CD1c-positive myeloid dendritic cell (primary cell): Measurements from ENCODE around the gene ADAMTS10.
"Not testable (repeated sequence)": the region's sequence is repeated elsewhere in the genome, so short reads cannot be mapped to it uniquely, and the experiment has no call there.

Source experiments
- DNase-seq: peaks from one replicate; pipeline ENCODE4 v3.0.0-alpha.2; 2016; ENCODE audit errors: extremely low spot score

Gene ADAMTS10

GRCh38 chr19:8610041-8610935, at the start of gene ADAMTS10:
Gene ADAMTS10 (minus strand): TSS chr19:8610715. CDS start chr19:8605710, 5,005 bp downstream.
- peak; percentile 10 for DNase-seq

DNA sequence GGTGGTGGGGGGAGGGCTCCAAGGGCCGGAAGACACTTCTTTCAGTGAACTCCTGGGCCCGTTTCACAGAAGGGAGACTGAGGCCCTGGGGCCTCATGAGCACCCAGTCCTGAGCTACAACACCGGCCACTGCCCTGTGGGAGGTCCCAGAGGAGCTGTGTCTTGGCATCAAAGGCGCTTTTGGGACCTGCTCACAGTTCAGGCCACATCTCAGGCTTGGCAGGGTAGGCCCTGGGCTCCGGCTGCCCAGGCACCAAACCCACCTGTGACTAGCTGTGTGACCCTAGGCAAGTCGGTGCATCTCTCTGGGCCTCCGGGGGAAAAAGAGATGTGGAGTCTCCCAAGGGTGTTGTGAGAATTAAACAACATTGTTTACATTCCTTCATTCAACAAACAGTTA, 49.4 kb upstream of the ADAMTS10 start:
- DNase-seq, result no peak

GRCh38 chr19:8657869-8658268, 47.4 kb upstream of the ADAMTS10 start:
- DNase-seq, result no peak

DNA sequence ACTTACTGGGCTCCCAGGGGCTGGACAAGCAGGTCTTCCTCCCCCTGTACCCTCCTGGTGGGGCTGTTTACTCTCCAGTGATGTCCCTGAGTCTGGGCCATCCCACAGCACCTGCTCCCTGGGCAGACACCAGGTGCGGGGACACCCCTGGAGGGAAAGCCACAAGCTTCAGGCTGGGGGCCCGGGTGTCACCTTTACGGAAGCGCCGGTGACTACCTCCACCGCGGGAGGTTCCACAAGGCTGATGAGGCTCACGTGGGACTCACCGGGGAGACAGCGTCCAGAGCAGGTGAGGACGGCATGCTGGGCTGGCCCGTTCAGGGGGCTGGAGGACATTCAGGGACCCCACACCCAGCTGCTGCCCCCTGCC, 44.8 kb upstream of the ADAMTS10 start:
- DNase-seq, result no peak

DNA sequence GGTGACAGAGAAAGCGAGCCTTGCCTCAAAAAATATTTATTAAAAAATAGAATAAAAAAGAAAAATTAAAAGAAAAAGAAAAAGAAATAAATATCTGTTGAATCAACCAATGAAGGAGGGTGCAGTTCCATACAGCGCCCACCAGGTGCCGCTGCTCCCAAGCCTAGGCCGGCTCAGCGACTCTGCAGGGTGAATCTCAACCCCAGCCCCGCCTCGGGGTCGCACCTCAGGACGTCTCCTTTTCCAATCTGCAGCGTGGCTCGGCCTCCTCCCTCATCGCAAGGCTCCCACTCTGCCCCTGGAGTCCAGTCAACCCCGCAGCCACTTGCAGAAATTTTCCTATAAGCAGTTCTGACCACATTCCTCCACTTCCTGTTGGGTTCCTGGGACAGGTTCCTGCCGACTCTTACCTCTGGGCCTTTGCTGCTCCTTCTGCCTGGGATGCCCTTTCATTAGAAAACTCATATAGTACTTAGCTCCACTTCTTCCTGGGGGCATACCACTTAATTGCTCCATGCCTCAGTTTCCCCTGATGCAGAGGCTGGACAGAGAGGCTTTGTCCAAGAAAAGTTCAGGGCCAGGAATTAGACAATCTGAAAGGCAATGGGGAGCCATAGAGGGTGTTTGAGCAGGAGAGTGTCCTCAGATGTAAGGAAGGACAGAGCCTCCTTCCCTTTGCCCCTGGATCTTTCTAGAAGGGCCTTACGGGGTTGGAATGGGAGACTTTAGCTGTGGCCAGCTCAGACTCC, 44.2 kb upstream of the ADAMTS10 start:
- peak; percentile 69 for DNase-seq

- DNase-seq, result peak; percentile 88
Measured at GRCh38 chr19:8648240-8648639, 37.7 kb upstream of the ADAMTS10 start.

GRCh38 chr19:8643860-8644653, 33.5 kb upstream of the ADAMTS10 start:
- no peak for DNase-seq

GRCh38 chr19:8642561-8642960, 32.0 kb upstream of the ADAMTS10 start:
- DNase-seq, result peak; percentile 32

DNA sequence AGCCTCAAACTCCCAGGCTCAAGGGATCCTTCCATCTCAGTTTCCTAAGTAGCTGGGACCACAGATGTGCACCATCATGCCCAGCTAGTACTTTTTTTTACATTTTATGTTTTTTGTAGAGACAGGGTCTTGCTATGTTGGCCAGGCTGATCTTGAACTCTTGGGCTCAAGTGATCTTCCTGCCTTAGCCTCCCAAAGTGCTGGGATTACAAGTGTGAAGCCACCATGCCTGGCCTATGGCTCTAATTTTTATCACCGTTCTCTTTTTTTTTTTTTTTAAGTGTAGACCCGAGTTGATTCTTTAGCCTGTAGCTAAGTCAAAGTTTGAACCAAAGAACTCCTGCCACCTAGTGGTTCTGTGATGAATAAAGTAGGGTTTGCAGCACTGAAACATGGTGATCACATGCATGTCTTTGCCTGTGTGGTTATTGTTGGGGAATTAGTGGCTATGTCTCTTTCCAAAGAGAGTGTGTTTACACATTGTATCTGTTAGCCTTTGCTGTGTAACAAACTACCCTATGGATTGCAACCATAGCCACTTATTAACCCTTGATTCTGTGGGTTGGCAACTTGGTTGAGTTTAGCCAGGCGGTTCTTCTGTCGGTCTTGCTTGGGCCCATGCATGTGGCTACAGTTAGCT, 31.5 kb upstream of the ADAMTS10 start:
- peak; percentile 71 for DNase-seq

- DNase-seq, result no peak
Measured at GRCh38 chr19:8641221-8641907, 30.8 kb upstream of the ADAMTS10 start.

DNA sequence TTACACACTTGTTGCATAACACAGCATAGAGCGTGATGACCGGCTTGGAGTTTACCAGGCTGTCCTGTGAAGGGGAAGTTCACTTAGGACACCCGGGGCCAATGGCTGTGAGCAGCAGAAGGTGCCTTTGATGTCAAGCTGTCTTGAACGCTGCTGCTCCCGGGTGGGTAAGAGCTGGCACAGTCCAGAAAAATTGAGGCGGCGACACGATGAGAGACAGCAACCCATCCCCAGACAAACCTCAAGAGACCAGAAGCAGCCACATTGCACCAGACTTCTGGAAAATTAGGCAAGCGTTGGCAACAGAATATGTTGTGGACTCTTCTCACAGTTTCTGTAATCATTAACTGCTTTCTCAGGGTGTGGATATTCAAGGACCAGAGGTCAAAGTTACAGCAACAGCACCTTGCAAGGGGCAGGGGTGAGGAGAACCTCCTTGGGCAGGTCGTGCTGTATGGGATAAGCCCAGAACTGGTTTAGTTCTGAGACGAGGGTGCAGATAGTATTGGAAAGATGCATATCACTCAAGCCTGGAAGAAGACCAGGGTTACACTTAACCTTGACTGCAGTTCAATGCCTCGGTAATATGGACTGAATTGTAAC, 30.0 kb upstream of the ADAMTS10 start:
- DNase-seq, result peak; percentile 92

DNA sequence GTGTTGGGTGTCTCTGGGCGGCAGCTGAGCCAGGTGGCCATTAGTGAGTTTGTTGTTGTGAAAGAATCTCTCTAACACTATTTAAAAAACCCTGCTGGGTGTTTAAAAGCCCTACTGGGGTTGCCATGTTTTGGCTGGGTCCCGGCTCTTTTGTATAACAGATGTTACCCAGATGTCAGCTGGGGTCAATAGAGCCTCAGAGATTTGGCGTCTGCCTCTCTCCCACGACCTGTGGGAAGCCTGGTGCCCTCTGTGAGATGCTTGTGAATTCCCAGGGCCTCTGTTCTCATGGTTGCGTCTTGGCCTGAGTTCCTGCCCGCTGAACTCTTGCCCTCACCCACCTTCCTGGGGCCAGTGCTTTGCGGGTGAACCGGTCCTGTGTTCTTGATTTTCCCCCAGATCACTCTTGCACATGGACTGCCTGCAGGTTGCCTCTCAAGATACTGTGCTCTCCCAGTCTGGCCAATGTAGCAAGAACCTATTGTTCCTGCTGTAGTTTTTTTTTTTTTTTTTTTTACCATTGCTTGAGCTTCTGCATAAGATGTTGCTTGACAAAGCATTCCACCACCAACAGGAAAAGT, 29.4 kb upstream of the ADAMTS10 start:
- no peak for DNase-seq

GRCh38 chr19:8638078-8638619, 27.6 kb upstream of the ADAMTS10 start:
- DNase-seq, result peak; percentile 90

DNA sequence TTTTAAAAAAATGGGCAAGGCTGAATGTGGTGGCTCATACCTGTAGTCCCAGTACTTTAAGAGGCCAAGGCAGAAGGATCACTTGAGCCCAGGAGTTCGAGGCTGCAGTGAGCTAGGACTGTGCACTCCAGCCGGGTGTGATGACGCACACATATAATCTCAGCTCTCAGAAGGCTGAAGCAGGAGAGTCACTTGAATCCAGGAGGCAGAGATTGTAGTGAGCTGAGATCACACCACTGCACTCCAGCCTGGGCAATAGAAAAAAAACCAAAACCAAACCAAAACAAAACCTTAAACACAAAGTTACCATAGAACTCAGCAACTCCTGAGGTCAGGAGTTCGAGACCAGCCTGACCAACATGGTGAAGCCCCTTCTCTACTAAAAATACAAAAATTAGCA, 26.6 kb upstream of the ADAMTS10 start:
- DNase-seq, result not testable (repeated sequence)

DNA sequence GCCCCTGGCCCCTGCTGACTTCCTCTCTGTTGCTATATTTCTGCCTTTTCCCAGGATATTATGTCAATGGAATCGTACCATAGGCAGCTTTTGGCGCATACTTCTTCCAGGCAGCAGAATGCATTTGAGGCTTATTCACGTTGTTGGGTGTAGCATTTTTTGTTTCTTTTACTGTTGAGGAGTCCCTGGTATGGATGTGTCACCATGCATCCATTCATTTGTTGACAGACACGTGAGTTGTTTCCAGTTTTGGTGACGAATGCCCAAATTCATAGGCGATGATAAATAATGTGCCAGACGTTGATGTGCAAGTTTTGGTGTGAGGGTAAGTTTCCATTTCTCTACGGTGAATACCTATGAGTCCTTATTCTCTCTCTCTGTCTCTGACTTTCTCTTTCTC, 24.9 kb upstream of the ADAMTS10 start:
- no peak for DNase-seq

- DNase-seq, result no peak
Measured at GRCh38 chr19:8631425-8631819, 20.9 kb upstream of the ADAMTS10 start.

- DNase-seq, result no peak
Measured at GRCh38 chr19:8630796-8631424, 20.4 kb upstream of the ADAMTS10 start.

DNA sequence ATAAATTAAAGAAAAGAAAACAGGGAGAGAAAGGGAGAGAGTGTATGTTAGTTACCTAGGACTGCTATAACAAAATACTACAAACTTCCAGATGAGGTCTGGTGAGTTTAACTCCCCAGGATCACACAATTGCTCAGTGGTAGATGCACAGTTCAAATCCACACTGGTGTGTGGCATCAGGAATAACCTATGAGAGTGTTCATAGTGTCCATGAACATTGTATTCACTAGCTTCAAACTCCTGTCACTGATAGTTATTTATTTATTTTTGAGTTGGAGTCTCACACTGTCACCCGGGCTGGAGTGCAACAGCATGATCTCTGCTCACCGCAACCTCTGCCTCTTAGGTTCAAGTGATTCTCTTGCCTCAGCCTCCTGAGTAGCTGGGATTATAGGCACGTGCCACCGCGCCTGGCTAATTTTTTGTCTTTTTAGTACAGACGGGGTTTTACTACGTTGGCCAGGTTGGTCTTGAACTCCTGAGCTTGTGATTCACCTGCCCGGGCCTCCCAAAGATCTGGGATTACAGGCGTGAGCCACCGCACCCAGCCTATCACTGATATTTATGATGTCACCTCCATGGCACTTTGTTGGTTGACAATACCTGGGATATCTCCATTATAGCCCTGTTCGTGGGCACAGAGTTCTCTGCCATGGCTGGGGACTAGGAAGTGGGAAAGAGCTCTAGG, 19.6 kb upstream of the ADAMTS10 start, which contains the start of gene NFILZ:
Gene NFILZ (plus strand): TSS at position 638 of the 688 bp plus-strand sequence. CDS start 46,133 bp downstream, outside the sequence.
- no peak for DNase-seq

DNA sequence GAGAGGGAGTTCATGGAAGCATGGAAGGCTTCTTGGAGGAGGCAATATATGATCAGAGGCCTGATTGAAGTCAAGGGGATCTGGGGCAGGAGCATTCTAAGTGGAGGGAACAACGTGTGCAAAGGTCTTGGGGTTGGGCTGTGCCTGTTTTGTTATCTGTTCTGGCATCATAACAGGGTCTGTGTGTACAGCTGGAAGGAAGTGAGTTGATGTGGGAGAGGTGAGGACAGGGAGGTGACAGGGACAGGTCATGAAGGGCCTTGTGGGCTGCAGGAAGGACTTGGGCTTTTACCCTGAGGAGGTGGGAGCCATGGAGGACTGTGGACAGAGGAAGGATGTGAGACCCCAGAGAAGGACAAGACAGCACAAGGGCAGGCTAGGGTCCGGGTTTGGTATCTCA, 18.7 kb upstream of the ADAMTS10 start:
- DNase-seq, result no peak
